Spleen (tissue), 11 donors: Measurements from ENCODE around the gene CCNJL. TPM values are rescaled to one million over a fixed set of nuclear protein-coding genes. Genes with fewer than 3 reads are reported as not detected.

Experiments used
- DNase-seq: peaks from one replicate; pipeline ENCODE4 v3.0.0-alpha.2; 2020
- H3K27ac ChIP-seq, 8 donors: fragments of 200-600 bp; sonication (generic) in 7 of 8; 1 replicate in 4 of 8; 2 replicates in 4 of 8; pipeline versions ENCODE4 v1.5.0 to v1.8.0; 2016 to 2021; ENCODE audit warnings: inconsistent platforms in 4 of 8, mild to moderate bottlenecking in 4 of 8, moderate library complexity in 1 of 8
- H3K27me3 ChIP-seq, 7 donors: fragments of 200-600 bp; sonication (generic) in 6 of 7; replicated peaks in 1 of 7; 1 replicate in 4 of 7; 2 replicates in 3 of 7; pipeline versions ENCODE4 v1.5.0 to v1.8.0; 2016 to 2021; ENCODE audit warnings: inconsistent platforms in 3 of 7, mild to moderate bottlenecking in 1 of 7
- H3K36me3 ChIP-seq, 6 donors: fragments of 200-600 bp; sonication (generic) in 5 of 6; 1 replicate in 4 of 6; 2 replicates in 2 of 6; pipeline versions ENCODE4 v1.5.0 to v1.8.0; 2016 to 2021; ENCODE audit warnings: inconsistent platforms in 2 of 6
- H3K4me1 ChIP-seq, 6 donors: fragments of 200-600 bp; sonication (generic) in 5 of 6; 1 replicate in 3 of 6; 2 replicates in 3 of 6; pipeline versions ENCODE4 v1.5.0 to v1.8.0; 2016 to 2021; ENCODE audit warnings: inconsistent platforms in 3 of 6
- H3K4me3 ChIP-seq, 8 donors: fragments of 200-600 bp; sonication (generic) in 7 of 8; 1 replicate in 4 of 8; 2 replicates in 4 of 8; pipeline versions ENCODE4 v1.5.0 to v1.8.0; 2016 to 2021; ENCODE audit warnings: inconsistent platforms in 4 of 8, mild to moderate bottlenecking in 4 of 8, moderate library complexity in 2 of 8
- H3K9me3 ChIP-seq, 8 donors: fragments of 200-600 bp; sonication (generic) in 7 of 8; 1 replicate in 4 of 8; 2 replicates in 4 of 8; pipeline versions ENCODE4 v1.5.0 to v1.8.0; 2016 to 2021; ENCODE audit warnings: inconsistent platforms in 4 of 8
- CTCF ChIP-seq, 11 experiments: fragments of 200-600 bp in 7 of 11; fragments of 450-650 bp in 4 of 11; sonication (generic) in 4 of 11; IDR thresholded peaks in 8 of 11; conservative IDR thresholded peaks in 3 of 11; 1 replicate in 7 of 11; 2 replicates in 4 of 11; pipeline versions ENCODE4 v1.4.0 to v1.8.0; 2016 to 2021; ENCODE audit warnings: antibody characterized with exemption in 11 of 11, inconsistent platforms in 4 of 11, mild to moderate bottlenecking in 1 of 11
- POLR2A ChIP-seq, 3 donors: fragments of 450-650 bp; IDR thresholded peaks; one replicate each; pipeline ENCODE4 v1.5.1; 2017; ENCODE audit warnings: antibody characterized with exemption in 3 of 3, mild to moderate bottlenecking in 1 of 3
- POLR2AphosphoS5 ChIP-seq, 3 donors: sonication (generic); formaldehyde crosslinking; IDR thresholded peaks; one replicate each; pipeline ENCODE4 v1.5.1; 2017; ENCODE audit warnings: antibody characterized with exemption in 3 of 3
- WGBS, 5 donors: extraction: QIAGEN DNeasy Blood & Tissue Kit in 3 of 5; methylation state at CpG; one replicate each; pipeline versions ENCODE4 v1.1.5 to v1.1.7; 2013 to 2018; 5-methylcytosine and 5-hydroxymethylcytosine counted together
- intact Hi-C: fragments of 100-400 bp; cut with DNase I; formaldehyde crosslinking; loops from one replicate; pipeline ENCODE4 v1.15.0; 2023; ENCODE audit warnings: low total_unique reads
- polyA plus RNA-seq, 3 donors: library from polyadenylated mRNA; stranded (reverse); fragments of 200-250 nt; gene quantifications; one replicate each; pipeline ENCODE4 v1.2.1, GENCODE V29; 2013
- total RNA-seq, 7 donors: library from RNA; depleted of rRNA in 3 of 7; stranded (reverse); fragments of >200 nt in 3 of 7; fragmentation: NEBNext Ultra II Directional in 4 of 7; extraction: Animal tissue kit (Norgen Biotek cat#: 25700) in 4 of 7; gene quantifications; one replicate each; pipeline versions ENCODE4 v1.1.0 to v1.2.1, GENCODE V29; 2016 to 2021
- donor health status: healthy with polysubstance abuse.
- donor health status: DM: no; HTN: no; CAD: no; lungs with moderate emphysema.
- donor health status: DM: no; HTN: no; CAD: no.
- donor health status: Bipolar disorder and iron deficiency.
- donor health status: healthy.
- donor health status: DM: no; HTN: no; CAD: no.
- donor health status: DM: yes; HTN: yes; CAD: no.

The CCNJL gene
- total and polyA plus RNA-seq, 10 donors = 1.3 to 24.9 (median 12.9) TPM

DNA sequence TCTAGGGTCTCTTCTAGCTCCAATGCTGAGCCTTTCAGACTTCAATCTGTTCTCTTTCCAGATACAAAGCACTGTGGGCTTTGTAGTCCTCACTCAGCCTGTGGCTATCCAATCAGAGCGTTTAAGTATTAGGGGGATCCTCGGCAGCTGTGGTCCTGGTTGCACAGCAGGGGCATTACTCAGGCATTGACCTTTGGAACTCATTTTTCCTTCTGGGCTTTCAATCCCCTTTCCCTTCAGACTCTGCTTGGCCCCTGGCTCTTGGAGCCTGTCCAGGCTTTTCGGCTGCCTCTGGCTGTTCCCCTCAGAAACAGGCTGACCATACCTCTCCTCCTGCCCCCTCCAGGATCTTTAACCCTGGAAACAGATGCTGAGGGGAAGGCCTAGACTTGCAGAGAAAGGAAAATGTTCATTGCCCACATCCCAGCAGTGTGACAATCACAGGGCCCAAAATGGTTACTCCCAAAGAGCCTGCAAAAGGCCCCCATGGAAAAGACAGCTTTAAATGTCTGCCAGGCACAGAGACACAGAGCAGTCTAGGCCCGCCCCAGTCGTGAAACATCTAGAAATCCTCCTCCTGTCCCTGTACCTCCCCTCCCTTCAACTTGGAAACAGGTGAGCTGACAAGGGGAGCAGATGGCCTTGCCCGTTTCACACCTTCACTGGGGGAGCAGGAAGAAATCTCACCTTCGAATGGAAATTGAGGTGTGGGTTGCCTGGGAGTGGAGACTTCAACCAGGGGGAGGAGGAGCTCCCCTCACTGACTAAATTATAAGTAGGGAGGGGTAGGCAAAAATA is 44.4 kb upstream of the CCNJL start:
- H3K27me3 ChIP-seq = no peaks in the 10 kb centered on the region
- TF ChIP-seq POLR2A (IDR thresholded peaks at IDR 0.05) (no peak), POLR2AphosphoS5 (IDR thresholded peaks at IDR 0.05) (no peak), CTCF (IDR thresholded peaks at IDR 0.05 in 8 of 11, conservative IDR thresholded peaks at IDR 0.05 in 3 of 11) (no peak)
- no peaks in the 10 kb centered on the region for H3K9me3 ChIP-seq
- peak overlapping the region in 1 of 8 donors; percentile 49 for H3K27ac ChIP-seq
- no peak overlapping the region for H3K4me3 ChIP-seq
- H3K36me3 ChIP-seq = no peaks in the 10 kb centered on the region
- intact Hi-C loops = no loop called here
- DNase-seq = no peak
- peaks cover 0 to 21% (median 8%) of the 10 kb centered on the region in 6 donors for H3K4me1 ChIP-seq
- 74 to 88% (median 78%) methylated on average over 7 of the region's 7 CpGs for WGBS, 5 donors

GRCh38 chr5:160354666-160355065 is 42.3 kb upstream of the CCNJL start:
- Histone ChIP-seq H3K36me3 (no peaks in the 10 kb centered on the region), H3K27ac (no peak overlapping the region), H3K9me3 (no peaks in the 10 kb centered on the region), H3K4me1 (peaks cover 0 to 21% (median 8%) of the 10 kb centered on the region in 6 donors), H3K4me3 (no peak overlapping the region), H3K27me3 (no peaks in the 10 kb centered on the region)
- intact Hi-C loops = no loop called here
- WGBS, 5 donors = 90 to 95% (median 91%) methylated on average over 13 to 14 of the region's 14 CpGs
- TF ChIP-seq POLR2A (IDR thresholded peaks at IDR 0.05) (no peak), POLR2AphosphoS5 (IDR thresholded peaks at IDR 0.05) (no peak), CTCF (IDR thresholded peaks at IDR 0.05 in 8 of 11, conservative IDR thresholded peaks at IDR 0.05 in 3 of 11) (no peak)
- no peak for DNase-seq

GRCh38 chr5:160353379-160353778 is 41.0 kb upstream of the CCNJL start:
- DNase-seq = no peak
- H3K4me1 ChIP-seq = peaks cover 0 to 17% (median 6%) of the 10 kb centered on the region in 6 donors
- H3K4me3 ChIP-seq = no peak overlapping the region
- H3K27me3 ChIP-seq = no peaks in the 10 kb centered on the region
- H3K36me3 ChIP-seq = no peaks in the 10 kb centered on the region
- TF ChIP-seq CTCF (IDR thresholded peaks at IDR 0.05 in 8 of 11, conservative IDR thresholded peaks at IDR 0.05 in 3 of 11) (no peak), POLR2A (IDR thresholded peaks at IDR 0.05) (no peak), POLR2AphosphoS5 (IDR thresholded peaks at IDR 0.05) (no peak)
- no peak overlapping the region for H3K27ac ChIP-seq
- intact Hi-C loops = no loop called here
- 85 to 95% (median 90%) methylated on average over 8 of the region's 8 CpGs for WGBS, 5 donors
- H3K9me3 ChIP-seq = no peaks in the 10 kb centered on the region

- TF ChIP-seq POLR2A (IDR thresholded peaks at IDR 0.05) = no peak
- no peak for TF ChIP-seq POLR2AphosphoS5 (IDR thresholded peaks at IDR 0.05)
- TF ChIP-seq CTCF (IDR thresholded peaks at IDR 0.05 in 8 of 11, conservative IDR thresholded peaks at IDR 0.05 in 3 of 11) = no peak
- H3K4me1 ChIP-seq = peaks cover 0 to 8% (median 0%) of the 10 kb centered on the region in 6 donors
- DNase-seq = no peak
- H3K27me3 ChIP-seq = no peaks in the 10 kb centered on the region
- intact Hi-C loops = no loop called here
- H3K4me3 ChIP-seq = no peak overlapping the region
- H3K27ac ChIP-seq = no peak overlapping the region
- no peaks in the 10 kb centered on the region for H3K36me3 ChIP-seq
- no peaks in the 10 kb centered on the region for H3K9me3 ChIP-seq
- 92 to 100% (median 95%) methylated on average over 4 of the region's 4 CpGs for WGBS, 5 donors
Observed at GRCh38 chr5:160352308-160352707, 39.9 kb upstream of the CCNJL start.
